Subcutaneous adipose tissue (tissue), 4 donors: ENCODE results near the gene MIX23. TPM values are rescaled to one million over a fixed set of nuclear protein-coding genes. Genes with fewer than 3 reads are reported as not detected.

Experiments
- total RNA-seq, 4 donors: library from RNA; depleted of rRNA; stranded (reverse); fragments of >200 nt; gene quantifications; one replicate each; pipeline ENCODE4 v1.1.0, GENCODE V29; 2016
- TF ChIP-seq, protein P1 (sequence below): fragments of 450-650 bp; IDR thresholded peaks from one replicate; pipeline ENCODE4 v1.5.1; 2016; ENCODE audit warnings: low read depth, mild to moderate bottlenecking, control low read depth, antibody characterized with exemption, moderate library complexity

MIX23 gene
- total RNA-seq: 10 to 100 TPM; 10.4 to 20.2 (median 14.4) TPM

DNA sequence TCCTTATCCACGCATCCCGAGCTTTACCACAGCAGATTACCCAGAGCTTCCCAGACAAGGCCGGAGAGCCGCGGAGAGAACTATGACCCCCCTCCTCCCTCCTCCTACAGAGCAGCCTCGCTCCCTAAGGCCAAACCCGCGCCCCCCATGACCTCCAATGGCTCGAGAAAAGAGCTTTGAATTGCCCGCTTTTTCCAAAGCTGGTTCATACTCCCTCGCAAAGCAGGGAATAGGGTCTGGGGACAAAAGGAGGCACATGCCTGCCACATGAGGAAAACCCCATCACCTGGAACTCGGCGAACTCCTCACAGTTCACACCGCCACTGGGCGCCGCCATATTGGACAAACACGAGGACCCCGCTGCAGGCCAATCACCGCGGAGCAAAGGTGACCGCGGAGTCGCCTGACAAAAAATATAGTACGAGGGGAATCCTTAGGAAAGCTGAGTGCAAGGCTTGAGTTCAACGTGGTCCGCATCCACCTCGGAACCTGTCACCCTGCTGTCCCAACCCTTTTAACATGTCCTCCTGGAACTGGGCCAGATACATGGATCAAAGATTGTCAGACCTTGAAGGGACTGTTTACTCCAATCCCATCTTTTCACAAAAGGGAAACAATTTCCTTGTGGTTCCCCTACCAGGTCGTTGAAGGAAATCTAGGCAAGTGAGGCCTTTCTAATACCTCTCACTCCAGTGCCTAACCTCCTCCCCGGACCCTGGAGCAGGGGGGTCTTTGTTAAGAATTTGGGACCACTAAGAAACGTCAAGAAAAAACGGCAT is at the start of gene MIX23:
Gene MIX23, minus strand, starts transcription at position 344 of the 779 bp plus-strand sequence. Its CDS starts 7 bp downstream, at position 337.
- TF ChIP-seq, protein P1, sequence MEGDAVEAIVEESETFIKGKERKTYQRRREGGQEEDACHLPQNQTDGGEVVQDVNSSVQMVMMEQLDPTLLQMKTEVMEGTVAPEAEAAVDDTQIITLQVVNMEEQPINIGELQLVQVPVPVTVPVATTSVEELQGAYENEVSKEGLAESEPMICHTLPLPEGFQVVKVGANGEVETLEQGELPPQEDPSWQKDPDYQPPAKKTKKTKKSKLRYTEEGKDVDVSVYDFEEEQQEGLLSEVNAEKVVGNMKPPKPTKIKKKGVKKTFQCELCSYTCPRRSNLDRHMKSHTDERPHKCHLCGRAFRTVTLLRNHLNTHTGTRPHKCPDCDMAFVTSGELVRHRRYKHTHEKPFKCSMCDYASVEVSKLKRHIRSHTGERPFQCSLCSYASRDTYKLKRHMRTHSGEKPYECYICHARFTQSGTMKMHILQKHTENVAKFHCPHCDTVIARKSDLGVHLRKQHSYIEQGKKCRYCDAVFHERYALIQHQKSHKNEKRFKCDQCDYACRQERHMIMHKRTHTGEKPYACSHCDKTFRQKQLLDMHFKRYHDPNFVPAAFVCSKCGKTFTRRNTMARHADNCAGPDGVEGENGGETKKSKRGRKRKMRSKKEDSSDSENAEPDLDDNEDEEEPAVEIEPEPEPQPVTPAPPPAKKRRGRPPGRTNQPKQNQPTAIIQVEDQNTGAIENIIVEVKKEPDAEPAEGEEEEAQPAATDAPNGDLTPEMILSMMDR: no peak

DNA sequence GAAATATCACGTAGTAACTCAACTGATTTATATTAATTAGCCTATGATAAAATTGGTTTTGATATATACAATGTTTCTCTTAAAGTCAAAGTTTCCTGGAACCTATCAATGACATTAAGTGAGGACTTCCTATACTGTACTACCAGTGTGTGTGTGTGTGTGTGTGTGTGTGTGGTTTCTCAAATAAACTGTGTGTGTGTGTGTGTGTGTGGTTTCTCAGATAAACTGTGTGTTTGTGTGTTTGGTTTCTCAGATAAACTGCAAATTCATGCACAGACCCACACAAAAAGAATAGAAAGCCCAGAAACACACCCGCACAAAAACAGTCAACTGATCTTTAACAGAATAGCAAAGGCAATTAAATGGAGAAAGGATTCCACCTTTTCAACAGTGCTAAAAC is 47.3 kb upstream of the MIX23 start:
- TF ChIP-seq, protein P1: no peak

DNA sequence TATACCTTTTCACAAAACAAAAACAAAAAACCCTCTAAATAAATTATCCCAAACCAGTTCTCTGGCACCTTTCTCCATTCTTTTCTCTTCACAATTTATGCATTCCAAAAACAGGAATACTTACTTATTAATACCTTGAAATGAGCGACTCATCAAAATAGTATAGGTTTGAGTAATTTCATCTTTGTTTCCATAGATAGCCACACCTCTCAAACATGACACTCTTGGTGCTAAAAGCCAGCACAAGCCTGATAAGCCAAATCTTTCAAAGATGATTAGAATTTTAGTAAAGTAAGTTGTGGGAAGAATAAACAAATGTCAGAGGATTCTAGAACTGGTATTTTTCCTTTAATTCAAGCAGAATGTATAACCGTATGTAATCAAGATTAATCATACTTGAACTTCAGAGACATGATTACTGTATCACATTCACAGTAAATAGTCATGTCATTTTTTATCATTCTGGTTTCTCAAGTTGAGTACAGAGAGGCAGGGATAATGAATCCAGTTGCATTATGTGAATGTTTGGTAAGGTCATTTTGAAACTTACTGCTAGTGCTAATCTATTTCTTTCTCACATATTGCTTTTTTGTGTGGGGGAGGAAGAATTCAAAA is 44.9 kb upstream of the MIX23 start:
- TF ChIP-seq, protein P1: no peak

DNA sequence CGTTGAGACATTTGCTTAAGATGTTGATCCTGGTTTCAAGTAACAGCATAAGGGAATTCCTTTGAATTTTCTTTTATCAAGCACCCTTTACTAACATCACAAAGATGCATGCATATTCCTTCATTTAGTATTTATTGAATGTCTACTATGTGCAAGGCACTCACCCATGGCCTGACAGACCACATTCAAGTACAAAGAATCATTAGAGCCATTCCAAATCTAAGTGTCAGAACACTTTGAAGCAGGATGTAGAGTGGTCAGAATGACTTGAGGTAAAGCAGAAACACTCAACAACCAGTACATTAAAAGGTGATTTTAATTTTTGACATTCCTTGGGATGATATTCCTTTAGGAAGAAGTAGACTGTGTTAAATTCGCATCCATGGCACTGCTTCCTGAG is 38.8 kb upstream of the MIX23 start:
- TF ChIP-seq, protein P1: no peak

DNA sequence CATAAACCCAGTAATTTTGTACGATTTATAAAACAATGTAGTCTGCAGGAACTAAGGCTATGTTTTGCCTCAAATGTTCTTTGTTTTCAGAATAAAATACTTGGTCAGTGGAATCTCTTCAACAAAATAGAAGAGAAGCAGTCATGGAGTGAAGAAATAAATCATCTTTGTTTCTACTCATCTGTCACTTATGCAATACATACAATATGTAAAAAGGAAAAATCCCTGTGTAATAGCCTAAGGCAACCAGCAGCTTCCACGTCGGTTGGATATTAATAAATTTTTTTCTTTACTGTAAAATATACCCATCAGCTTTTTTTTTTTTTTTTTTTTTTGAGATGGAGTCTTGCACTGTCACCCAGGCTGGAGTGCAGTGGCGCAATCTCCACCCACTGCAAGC is 38.1 kb upstream of the MIX23 start:
- TF ChIP-seq, protein P1: no peak

DNA sequence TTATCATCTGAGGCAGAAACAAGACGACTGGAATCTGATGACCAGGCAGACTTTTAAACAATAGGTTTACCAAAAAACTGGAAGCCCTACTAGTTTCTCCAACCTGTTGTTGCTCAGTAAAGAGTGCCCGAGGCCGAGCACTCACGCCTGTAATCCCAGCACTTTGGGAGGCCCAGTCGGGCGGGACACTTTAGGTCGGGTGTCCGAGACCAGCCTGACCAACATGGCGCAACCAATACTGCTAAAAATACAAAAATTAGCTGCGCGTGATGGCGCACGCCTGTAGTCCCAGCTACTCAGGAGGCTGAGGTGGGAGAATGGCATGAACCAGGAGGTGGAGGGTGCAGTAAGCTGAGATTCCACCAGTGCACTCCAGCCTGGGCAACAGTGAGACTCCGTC is 33.9 kb upstream of the MIX23 start:
- TF ChIP-seq, protein P1: no peak
